KOPT-K1 (cell line): Measurements from ENCODE around the gene BCAS3.
"Not testable (repeated sequence)": the region's sequence is repeated elsewhere in the genome, so short reads cannot be mapped to it uniquely, and the experiment has no call there.

ENCODE experiments used
- H3K27ac ChIP-seq: fragments of 200-600 bp; sonication (generic); 2 replicates; pipeline ENCODE4 v1.5.1; 2016; ENCODE audit warnings: antibody characterized with exemption, mild to moderate bottlenecking, low read depth, low read length; ENCODE audit not compliant: poor library complexity, severe bottlenecking
- H3K36me3 ChIP-seq: fragments of 200-600 bp; sonication (generic); 2 replicates; pipeline ENCODE4 v1.5.1; 2017; ENCODE audit warnings: antibody characterized with exemption, mild to moderate bottlenecking, low read length, moderate library complexity; ENCODE audit not compliant: insufficient read depth
- H3K9me3 ChIP-seq: fragments of 200-600 bp; sonication (generic); 2 replicates; pipeline ENCODE4 v1.5.1; 2017; ENCODE audit warnings: antibody characterized with exemption, low read length, mild to moderate bottlenecking; ENCODE audit not compliant: insufficient read depth, poor library complexity, severe bottlenecking

Gene BCAS3

GRCh38 chr17:60770946-60771422, 93.3 kb downstream of the BCAS3 start:
- H3K36me3 ChIP-seq, result no peaks in the 10 kb centered on the region
- no peaks in the 10 kb centered on the region for H3K9me3 ChIP-seq
- no peak overlapping the region for H3K27ac ChIP-seq

DNA sequence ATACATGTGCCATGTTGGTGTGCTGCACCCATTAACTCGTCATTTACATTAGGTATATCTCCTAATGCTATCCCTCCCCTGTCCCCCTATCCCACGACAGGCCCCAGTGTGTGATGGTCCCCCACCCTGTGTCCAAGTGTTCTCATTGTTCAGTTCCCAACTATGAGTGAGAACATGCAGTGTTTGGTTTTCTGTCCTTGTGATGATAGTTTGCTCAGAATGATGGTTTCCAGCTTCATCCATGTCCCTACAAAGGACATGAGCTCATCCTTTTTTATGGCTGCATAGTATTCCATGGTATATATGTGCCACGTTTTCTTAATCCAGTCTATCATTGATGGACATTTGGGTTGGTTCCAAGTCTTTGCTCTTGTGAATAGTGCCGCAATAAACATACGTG, 94.0 kb downstream of the BCAS3 start:
- H3K36me3 ChIP-seq, H3K9me3 ChIP-seq, H3K27ac ChIP-seq: not testable (repeated sequence)

GRCh38 chr17:60773552-60773951, 95.9 kb downstream of the BCAS3 start:
- no peak overlapping the region for H3K27ac ChIP-seq
- no peaks in the 10 kb centered on the region for H3K9me3 ChIP-seq
- H3K36me3 ChIP-seq, result no peaks in the 10 kb centered on the region

DNA sequence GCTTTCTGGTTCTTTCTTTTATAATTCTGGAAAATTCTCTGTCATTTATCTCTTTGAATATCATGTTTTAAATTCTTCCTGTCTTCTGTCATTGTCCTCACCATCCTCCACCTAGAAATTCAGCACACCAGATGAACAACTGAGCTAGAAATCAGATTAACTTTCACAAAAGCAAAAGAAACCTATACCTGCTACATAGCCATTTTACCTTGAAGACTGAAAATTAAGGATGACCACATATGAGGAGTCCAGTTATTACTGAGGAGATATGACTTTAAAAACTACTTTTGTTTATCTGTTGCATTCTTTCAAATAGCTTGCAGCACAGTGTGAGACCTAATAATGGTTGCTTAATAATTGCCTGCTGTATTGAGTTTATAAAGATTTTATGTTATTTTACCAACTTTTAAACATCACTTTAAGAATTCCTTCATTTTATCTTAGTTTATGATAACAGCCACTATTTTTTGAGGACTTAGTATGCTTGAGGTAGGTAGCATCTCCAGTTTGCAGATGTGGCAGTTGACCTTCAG, 104.3 kb downstream of the BCAS3 start:
- Histone ChIP-seq H3K36me3 (no peaks in the 10 kb centered on the region), H3K9me3 (no peaks in the 10 kb centered on the region), H3K27ac (no peak overlapping the region)

GRCh38 chr17:60782742-60783141, 105.1 kb downstream of the BCAS3 start:
- Histone ChIP-seq H3K27ac (no peak overlapping the region), H3K36me3 (no peaks in the 10 kb centered on the region), H3K9me3 (no peaks in the 10 kb centered on the region)

GRCh38 chr17:60790205-60790604, 112.6 kb downstream of the BCAS3 start:
- Histone ChIP-seq H3K27ac (no peak overlapping the region), H3K36me3 (no peaks in the 10 kb centered on the region), H3K9me3 (no peaks in the 10 kb centered on the region)

DNA sequence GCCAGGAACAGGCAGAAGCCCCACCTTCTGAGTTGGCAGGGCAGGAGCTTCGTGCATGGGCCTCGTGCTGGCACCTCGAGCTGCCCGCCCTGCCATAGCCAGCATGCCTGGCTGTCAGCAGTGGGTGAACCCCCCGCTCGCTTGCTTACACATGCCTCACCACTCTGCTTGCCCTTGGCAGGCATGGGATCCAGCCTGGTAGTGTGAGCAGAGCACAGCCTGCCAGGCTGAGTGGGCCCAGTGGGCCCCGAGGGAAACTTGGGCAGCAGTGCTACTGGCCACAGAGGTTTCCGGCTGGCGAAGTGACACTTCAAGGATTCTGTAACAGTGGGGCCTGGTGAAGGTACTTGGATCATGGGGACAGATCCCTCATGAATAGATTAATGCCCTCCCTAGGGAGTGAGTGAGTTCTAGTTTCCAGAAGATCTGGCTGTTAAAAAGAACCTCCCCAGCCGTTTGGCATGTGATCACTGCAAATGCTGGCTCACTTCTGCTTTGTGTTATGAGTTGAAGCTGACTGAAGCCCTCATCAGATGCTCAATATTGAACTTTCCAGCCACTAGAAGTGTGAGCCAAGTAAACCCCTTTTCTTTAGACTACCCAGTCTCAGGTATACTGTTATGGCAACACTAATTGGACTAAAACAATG, 114.7 kb downstream of the BCAS3 start:
- no peaks in the 10 kb centered on the region for H3K36me3 ChIP-seq
- H3K9me3 ChIP-seq, result no peaks in the 10 kb centered on the region
- H3K27ac ChIP-seq, result no peak overlapping the region

DNA sequence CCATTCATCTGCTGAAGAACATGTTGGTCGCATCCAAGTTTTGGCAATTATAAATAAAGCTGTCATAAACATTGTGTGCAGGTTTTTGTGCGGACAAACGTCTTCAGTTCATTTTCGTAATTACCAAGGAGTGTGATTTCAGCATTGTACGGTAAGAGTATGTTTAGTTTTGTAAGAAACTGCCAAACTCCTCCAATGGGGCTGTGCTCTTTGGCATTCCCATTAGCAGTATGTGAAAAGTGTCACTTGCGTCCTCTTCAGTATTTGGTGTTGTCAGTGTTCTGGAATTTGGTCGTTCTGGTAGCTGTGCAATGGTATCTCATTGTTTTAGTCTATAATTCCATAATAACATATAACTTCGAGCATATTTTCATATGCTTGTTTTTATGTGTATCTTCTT, 120.9 kb downstream of the BCAS3 start:
- H3K9me3 ChIP-seq, result no peaks in the 10 kb centered on the region
- H3K27ac ChIP-seq, result no peak overlapping the region
- H3K36me3 ChIP-seq, result no peaks in the 10 kb centered on the region

- H3K9me3 ChIP-seq, result no peaks in the 10 kb centered on the region
- H3K36me3 ChIP-seq, result no peaks in the 10 kb centered on the region
- no peak overlapping the region for H3K27ac ChIP-seq
Measured at GRCh38 chr17:60802377-60802776, 124.7 kb downstream of the BCAS3 start.

GRCh38 chr17:60803059-60803458, 125.4 kb downstream of the BCAS3 start:
- Histone ChIP-seq H3K27ac (no peak overlapping the region), H3K9me3 (no peaks in the 10 kb centered on the region), H3K36me3 (no peaks in the 10 kb centered on the region)

DNA sequence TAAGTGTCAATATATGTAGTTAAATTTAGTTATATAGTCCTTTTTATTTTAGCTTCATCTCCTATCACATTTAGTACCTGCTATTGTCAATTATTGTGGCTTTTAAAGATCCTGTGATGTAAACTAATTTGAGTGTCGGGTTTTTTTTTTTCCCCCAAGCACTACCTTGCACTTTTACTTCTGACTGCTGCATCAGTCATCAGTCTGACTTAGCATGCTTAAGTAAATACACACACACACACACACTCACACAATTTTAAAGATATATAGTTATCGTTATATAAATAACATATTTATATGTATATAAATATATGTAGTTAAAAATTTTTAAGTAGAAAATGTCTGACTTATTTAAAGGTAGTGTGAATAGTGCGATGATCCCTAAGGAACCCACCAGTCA, 127.2 kb downstream of the BCAS3 start:
- no peaks in the 10 kb centered on the region for H3K36me3 ChIP-seq
- H3K27ac ChIP-seq, result no peak overlapping the region
- no peaks in the 10 kb centered on the region for H3K9me3 ChIP-seq

DNA sequence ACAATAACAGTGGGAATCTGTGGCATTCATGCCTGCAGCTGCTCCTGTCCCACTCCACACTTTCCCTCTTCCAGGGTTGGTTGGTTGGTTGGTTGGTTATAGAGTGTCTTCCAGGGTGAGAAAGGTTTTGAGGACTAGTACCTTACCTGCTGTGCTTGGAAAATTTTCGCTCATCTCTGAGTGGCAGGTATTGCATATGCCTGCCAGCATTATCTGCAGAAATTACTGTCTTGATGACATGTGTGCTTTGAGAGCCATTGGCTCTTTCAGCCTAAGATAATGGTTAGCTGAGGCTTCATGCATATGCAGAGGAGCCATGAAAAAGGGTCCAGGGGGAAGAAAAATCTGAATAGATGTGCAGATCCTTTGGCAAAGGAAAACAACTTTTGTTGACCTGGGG, 131.8 kb downstream of the BCAS3 start:
- H3K9me3 ChIP-seq, result no peaks in the 10 kb centered on the region
- no peaks in the 10 kb centered on the region for H3K36me3 ChIP-seq
- no peak overlapping the region for H3K27ac ChIP-seq

DNA sequence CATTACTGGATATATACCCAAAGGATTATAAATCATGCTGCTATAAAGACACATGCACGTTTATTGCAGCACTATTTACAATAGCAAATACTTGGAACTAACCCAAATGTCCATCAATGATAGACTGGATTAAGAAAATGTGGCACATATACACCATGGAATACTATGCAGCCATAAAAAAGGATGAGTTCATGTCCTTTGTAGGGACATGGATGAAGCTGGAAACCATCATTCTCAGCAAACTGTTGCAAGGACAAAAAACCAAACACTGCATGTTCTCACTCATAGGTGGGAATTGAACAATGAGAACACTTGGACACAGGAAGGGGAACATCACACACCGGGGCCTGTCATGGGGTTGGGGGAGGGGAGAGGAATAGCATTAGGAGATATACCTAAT, 137.3 kb downstream of the BCAS3 start:
- not testable (repeated sequence) for H3K27ac ChIP-seq, H3K9me3 ChIP-seq, H3K36me3 ChIP-seq

DNA sequence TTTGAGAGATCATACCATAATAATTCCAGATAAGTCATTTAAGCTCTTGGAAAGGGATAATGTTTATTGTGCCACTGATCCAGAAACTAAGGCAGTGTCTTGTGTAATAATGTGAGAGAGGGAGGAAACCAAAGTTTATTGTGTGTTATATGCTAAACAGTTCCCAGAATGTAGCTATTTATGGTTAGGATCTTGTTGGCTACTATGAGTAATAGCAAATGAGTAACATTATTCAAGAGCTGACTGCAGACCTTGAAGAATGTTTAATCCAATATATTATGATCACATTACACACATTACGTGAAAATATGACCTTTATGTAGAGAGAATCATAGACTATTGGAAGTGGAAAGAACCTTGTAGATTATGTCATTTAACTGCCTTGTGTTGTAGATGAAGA, 139.5 kb downstream of the BCAS3 start:
- no peaks in the 10 kb centered on the region for H3K36me3 ChIP-seq
- no peaks in the 10 kb centered on the region for H3K9me3 ChIP-seq
- no peak overlapping the region for H3K27ac ChIP-seq

GRCh38 chr17:60819447-60820130, 141.9 kb downstream of the BCAS3 start:
- Histone ChIP-seq H3K36me3 (no peaks in the 10 kb centered on the region), H3K27ac (no peak overlapping the region), H3K9me3 (no peaks in the 10 kb centered on the region)

DNA sequence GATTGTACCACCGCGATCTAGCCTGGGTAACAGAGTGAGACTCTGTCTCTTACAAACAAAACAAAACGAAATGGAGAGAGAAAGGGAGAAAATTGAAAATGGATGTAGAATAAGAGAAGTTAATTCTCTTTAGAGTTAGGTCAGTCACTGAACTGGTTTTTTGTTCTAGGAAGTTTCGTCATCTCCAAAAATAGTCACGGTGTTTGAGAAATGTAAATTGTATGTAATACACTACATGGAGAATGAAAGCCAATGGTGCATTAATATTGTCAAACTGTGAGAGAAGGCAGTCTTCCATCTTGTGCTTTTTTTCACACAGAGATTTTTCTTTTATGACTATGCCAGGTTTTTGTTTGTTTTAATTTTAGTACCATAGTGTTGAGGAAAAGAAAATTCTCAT, 145.9 kb downstream of the BCAS3 start:
- H3K36me3 ChIP-seq, result no peaks in the 10 kb centered on the region
- H3K9me3 ChIP-seq, result no peaks in the 10 kb centered on the region
- H3K27ac ChIP-seq, result no peak overlapping the region
